ENCODE measurements around the gene LLGL1.

The LLGL1 gene

GRCh38 chr17:18230288-18231141 lies 5.1 kb downstream of the LLGL1 start:
- DNase-seq (ENCODE audit: low read depth), result no peak

- DNase-seq (ENCODE audit: low read depth), result no peak
Observed at GRCh38 chr17:18231164-18231563, 5.7 kb downstream of the LLGL1 start.

- no peak for DNase-seq (ENCODE audit: low read depth)
Observed at GRCh38 chr17:18233803-18234518, 8.5 kb downstream of the LLGL1 start.

- DNase-seq (ENCODE audit: low read depth), result no peak
Observed at GRCh38 chr17:18234853-18235380, 9.5 kb downstream of the LLGL1 start.

GRCh38 chr17:18235743-18236256 lies 10.4 kb downstream of the LLGL1 start:
- DNase-seq (ENCODE audit: low read depth), result no peak

GRCh38 chr17:18236494-18236893 lies 11.1 kb downstream of the LLGL1 start:
- no peak for DNase-seq (ENCODE audit: low read depth)

- DNase-seq (ENCODE audit: low read depth), result no peak
Observed at GRCh38 chr17:18237461-18237860, 12.0 kb downstream of the LLGL1 start.

GRCh38 chr17:18238299-18238698 lies 12.9 kb downstream of the LLGL1 start:
- no peak for DNase-seq (ENCODE audit: low read depth)

GRCh38 chr17:18240449-18240848 lies 15.0 kb downstream of the LLGL1 start:
- no peak for DNase-seq (ENCODE audit: low read depth)

GRCh38 chr17:18241229-18241871 lies 15.9 kb downstream of the LLGL1 start:
- no peak for DNase-seq (ENCODE audit: low read depth)

GRCh38 chr17:18245038-18245776 lies 19.8 kb downstream of the LLGL1 start:
- DNase-seq (ENCODE audit: low read depth), result no peak

GRCh38 chr17:18246109-18246725 lies 20.8 kb downstream of the LLGL1 start:
- no peak for DNase-seq (ENCODE audit: low read depth)

GRCh38 chr17:18246880-18247612 lies 21.6 kb downstream of the LLGL1 start:
- DNase-seq (ENCODE audit: low read depth), result no peak

GRCh38 chr17:18247613-18248001 lies 22.2 kb downstream of the LLGL1 start:
- no peak for DNase-seq (ENCODE audit: low read depth)

- DNase-seq (ENCODE audit: low read depth), result peak; percentile 45
Observed at GRCh38 chr17:18248300-18248731, 22.9 kb downstream of the LLGL1 start.

GRCh38 chr17:18248811-18249210 lies 23.4 kb downstream of the LLGL1 start:
- no peak for DNase-seq (ENCODE audit: low read depth)

GRCh38 chr17:18250259-18250658 lies 24.8 kb downstream of the LLGL1 start:
- no peak for DNase-seq (ENCODE audit: low read depth)

- DNase-seq (ENCODE audit: low read depth), result no peak
Observed at GRCh38 chr17:18250708-18251107, 25.3 kb downstream of the LLGL1 start.

- no peak for DNase-seq (ENCODE audit: low read depth)
Observed at GRCh38 chr17:18251204-18251603, 25.8 kb downstream of the LLGL1 start.

GRCh38 chr17:18252160-18252559 lies 26.7 kb downstream of the LLGL1 start:
- DNase-seq (ENCODE audit: low read depth), result no peak
